Measurements from ENCODE around the gene LITAF.

LITAF gene

GRCh38 chr16:11588321-11589197, 1.8 kb upstream of the LITAF start:
- DNase-seq (ENCODE audit: low read depth), result no peak
- TF ChIP-seq CTCF (IDR thresholded peaks at IDR 0.05; ENCODE audit: insufficient read depth, low read depth, low read length, missing control alignments), result no peak
- no peak overlapping the region for H3K4me3 ChIP-seq (ENCODE audit: low read depth, low read length)

- no peak for TF ChIP-seq CTCF (IDR thresholded peaks at IDR 0.05; ENCODE audit: insufficient read depth, low read depth, low read length, missing control alignments)
- H3K4me3 ChIP-seq (ENCODE audit: low read depth, low read length), result peak overlapping the region; percentile 70
- no peak for DNase-seq (ENCODE audit: low read depth)
Measured at GRCh38 chr16:11587643-11588247, 1.0 kb upstream of the LITAF start.

- peak; percentile 46 for DNase-seq (ENCODE audit: low read depth)
- TF ChIP-seq CTCF (IDR thresholded peaks at IDR 0.05; ENCODE audit: insufficient read depth, low read depth, low read length, missing control alignments), result no peak
- H3K4me3 ChIP-seq (ENCODE audit: low read depth, low read length), result peak overlapping the region; percentile 70
Measured at GRCh38 chr16:11586378-11586855, 302 bp downstream of the LITAF start.

GRCh38 chr16:11585460-11586377, 1.0 kb downstream of the LITAF start:
- DNase-seq (ENCODE audit: low read depth), result peak; percentile 32
- no peak for TF ChIP-seq CTCF (IDR thresholded peaks at IDR 0.05; ENCODE audit: insufficient read depth, low read depth, low read length, missing control alignments)
- H3K4me3 ChIP-seq (ENCODE audit: low read depth, low read length), result peak overlapping the region; percentile 70

- TF ChIP-seq CTCF (IDR thresholded peaks at IDR 0.05; ENCODE audit: insufficient read depth, low read depth, low read length, missing control alignments), result no peak
- DNase-seq (ENCODE audit: low read depth), result peak; percentile 68
- peak overlapping the region; percentile 70 for H3K4me3 ChIP-seq (ENCODE audit: low read depth, low read length)
Measured at GRCh38 chr16:11583889-11584565, 2.7 kb downstream of the LITAF start.

GRCh38 chr16:11583166-11583565, 3.6 kb downstream of the LITAF start:
- TF ChIP-seq CTCF (IDR thresholded peaks at IDR 0.05; ENCODE audit: insufficient read depth, low read depth, low read length, missing control alignments), result no peak
- DNase-seq (ENCODE audit: low read depth), result no peak
- H3K4me3 ChIP-seq (ENCODE audit: low read depth, low read length), result peak overlapping the region; percentile 70
